A549 (cell line): ENCODE measurements around the gene TRUB1. TPM values are rescaled to one million over a fixed set of nuclear protein-coding genes. Genes with fewer than 3 reads are reported as not detected.

Experiments used
- ATAC-seq, 2 experiments: fragments of 200-7000 bp in 1 of 2; fragments of >200 bp in 1 of 2; cut with Nextera tagmentation in 1 of 2; cut with Tn5 transposase in 1 of 2; 3 replicates each; pipeline versions ENCODE4 v1.8.0 to v1.9.1; 2018 to 2020; ENCODE audit warnings: mild to moderate bottlenecking in 1 of 2, moderate library complexity in 1 of 2
- CTCF ChIA-PET: fragments of 300-600 bp; sonication (Branson Sonifier 250); formaldehyde crosslinking; extraction: SDS; loops from one replicate; lab custom pipeline; 2021; ENCODE audit warnings: antibody characterized with exemption, inconsistent platforms; lab: Yijun Ruan, JAX
- POLR2A ChIA-PET: fragments of 350-600 bp; formaldehyde crosslinking; extraction: SDS; loops from one replicate; lab custom pipeline; 2021; ENCODE audit warnings: antibody characterized with exemption, inconsistent platforms; lab: Yijun Ruan, JAX
- DNase-seq, 2 experiments: peaks; one replicate each; pipeline versions ENCODE4 v3.0.0 to v3.0.0-alpha.2; 2011 to 2016; ENCODE audit warnings: low read depth in 1 of 2, low spot score in 1 of 2
- FAIRE-seq: peaks from 2 replicates; lab custom pipeline; 2011; peaks lifted over from hg19 to GRCh38; lab: Jason Lieb, UNC
- H3K27ac ChIP-seq, 2 experiments: fragments of >200 bp; sonication (Bioruptor Twin); formaldehyde crosslinking; 3 replicates each; pipeline ENCODE4 v1.5.1; 2016 to 2017
- H3K4me1 ChIP-seq: fragments of >200 bp; sonication (Bioruptor Twin); formaldehyde crosslinking; 3 replicates; pipeline ENCODE4 v1.6.1; 2016
- H3K4me2 ChIP-seq: fragments of >200 bp; sonication (Bioruptor Twin); formaldehyde crosslinking; 3 replicates; pipeline ENCODE4 v1.6.1; 2016
- H3K4me3 ChIP-seq: fragments of >200 bp; sonication (Bioruptor Twin); formaldehyde crosslinking; 3 replicates; pipeline ENCODE4 v1.5.1; 2016
- H3K9me3 ChIP-seq: fragments of >200 bp; sonication (Bioruptor Twin); formaldehyde crosslinking; 3 replicates; pipeline ENCODE4 v1.6.1; 2016
- CBX2 ChIP-seq: fragments of 200-600 bp; sonication (generic); IDR thresholded peaks from 2 replicates; pipeline ENCODE4 v1.6.1; 2016; ENCODE audit warnings: low read depth, mild to moderate bottlenecking, borderline replicate concordance
- EHMT2 ChIP-seq: fragments of 200-600 bp; sonication (generic); IDR thresholded peaks from 2 replicates; pipeline ENCODE4 v1.6.1; 2016; ENCODE audit warnings: antibody characterized with exemption, low read depth, mild to moderate bottlenecking, moderate library complexity
- ESRRA ChIP-seq: fragments of 150-350 bp; IDR thresholded peaks from 2 replicates; pipeline ENCODE4 v1.6.1; 2014; ENCODE audit warnings: mild to moderate bottlenecking, low read length, borderline replicate concordance
- JUN ChIP-seq, 2 experiments: fragments of >200 bp; sonication (Bioruptor Twin); formaldehyde crosslinking; IDR thresholded peaks; 2 replicates in 1 of 2; 3 replicates in 1 of 2; pipeline ENCODE4 v1.6.1; 2016 to 2017
- KDM1A ChIP-seq: fragments of 200-600 bp; sonication (generic); IDR thresholded peaks from 2 replicates; pipeline ENCODE4 v1.6.1; 2016; ENCODE audit warnings: low read depth, mild to moderate bottlenecking
- POLR2AphosphoS2 ChIP-seq: conservative IDR thresholded peaks from 2 replicates; pipeline ENCODE4 v1.6.1; 2012; ENCODE audit warnings: low read length, improper control_type of control experiment, inconsistent platforms
- RAD21 ChIP-seq, 2 experiments: fragments of >200 bp in 1 of 2; sonication (Bioruptor Twin) in 1 of 2; formaldehyde crosslinking in 1 of 2; IDR thresholded peaks in 1 of 2; conservative IDR thresholded peaks in 1 of 2; 2 replicates in 1 of 2; 3 replicates in 1 of 2; pipeline ENCODE4 v1.6.1; 2012 to 2018; ENCODE audit warnings: inconsistent platforms in 1 of 2
- RFX5 ChIP-seq: fragments of 450-650 bp; IDR thresholded peaks from 2 replicates; pipeline ENCODE4 v1.7.1; 2014; ENCODE audit warnings: antibody characterized with exemption, mild to moderate bottlenecking, moderate library complexity
- SMC3 ChIP-seq: fragments of >200 bp; sonication (Bioruptor Twin); formaldehyde crosslinking; IDR thresholded peaks from 3 replicates; pipeline ENCODE4 v1.6.1; 2018; ENCODE audit warnings: inconsistent platforms
- TFCP2L1 ChIP-seq: fragments of 250-450 bp; sonication (Bioruptor Pico); IDR thresholded peaks from 2 replicates; pipeline ENCODE4 v1.5.0; 2021; ENCODE audit warnings: mild to moderate bottlenecking
- ZFP36 ChIP-seq: fragments of 450-650 bp; IDR thresholded peaks from 2 replicates; pipeline ENCODE4 v1.6.1; 2014; ENCODE audit warnings: borderline replicate concordance; ENCODE audit not compliant: partially characterized antibody
- ZSCAN20 ChIP-seq: fragments of 250-450 bp; sonication (Bioruptor Pico); IDR thresholded peaks from 2 replicates; pipeline ENCODE4 v1.8.0; 2022; ENCODE audit warnings: mild to moderate bottlenecking, moderate library complexity
- WGBS: methylation state at CpG from one replicate; pipeline ENCODE4 v1.1.6; 2017; ENCODE audit errors: missing lambda C conversion rate; 5-methylcytosine and 5-hydroxymethylcytosine counted together
- polyA plus RNA-seq, 4 experiments: library from polyadenylated mRNA; depleted of rRNA in 3 of 4; stranded (reverse); fragments of >200 nt; fragmentation: RNase III in 1 of 4; extraction: RNeasy Plus Mini Kit Qiagen cat#74134 plus additional on column Dnase treatment in 1 of 4; gene quantifications; 2 replicates in 3 of 4; 3 replicates in 1 of 4; pipeline ENCODE4 v1.2.3, GENCODE V29; 2011 to 2017
- TF ChIP-seq, protein P1 (sequence below): fragments of >200 bp; sonication (Bioruptor Twin); formaldehyde crosslinking; IDR thresholded peaks from 3 replicates; pipeline ENCODE4 v1.6.1; 2016
- TF ChIP-seq, protein P2 (sequence below): fragments of 450-650 bp; IDR thresholded peaks from 2 replicates; pipeline ENCODE4 v1.6.1; 2014; ENCODE audit warnings: antibody characterized with exemption
- TF ChIP-seq, protein P3 (sequence below): IDR thresholded peaks from 2 replicates; pipeline ENCODE4 v1.6.1; 2012
- TF ChIP-seq, protein P4 (sequence below): fragments of 250-450 bp; sonication (Bioruptor Pico); IDR thresholded peaks from 2 replicates; pipeline ENCODE4 v1.5.0; 2021; ENCODE audit warnings: mild to moderate bottlenecking, moderate library complexity, borderline replicate concordance

TRUB1 gene
- polyA plus RNA-seq, 2 of the 4 experiments (the other 2 are of a cell fraction): 19.5 to 40.4 TPM

DNA sequence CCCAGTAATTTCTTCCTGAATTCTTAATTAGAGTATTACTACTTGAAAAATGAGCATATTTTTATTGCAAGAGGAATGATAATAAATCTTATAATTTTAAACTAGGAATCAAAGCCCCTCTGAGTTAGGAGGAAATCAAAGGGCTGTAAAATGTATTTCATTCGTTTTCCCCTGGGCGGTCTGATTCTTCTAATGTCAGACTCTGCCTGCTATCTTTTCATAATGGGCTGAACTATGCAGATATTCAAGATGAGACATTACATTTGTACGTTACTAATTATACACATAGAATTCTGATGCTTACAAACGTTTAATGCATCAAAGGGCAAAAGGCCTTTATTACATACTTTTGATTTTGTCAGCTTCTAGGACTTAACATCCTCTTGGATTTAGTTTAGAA, 16.0 kb upstream of the TRUB1 start:
- DNase-seq: no peak
- 62% methylated on average over 4 of the region's 4 CpGs for whole genome bisulfite sequencing
- TF ChIP-seq, protein P1, sequence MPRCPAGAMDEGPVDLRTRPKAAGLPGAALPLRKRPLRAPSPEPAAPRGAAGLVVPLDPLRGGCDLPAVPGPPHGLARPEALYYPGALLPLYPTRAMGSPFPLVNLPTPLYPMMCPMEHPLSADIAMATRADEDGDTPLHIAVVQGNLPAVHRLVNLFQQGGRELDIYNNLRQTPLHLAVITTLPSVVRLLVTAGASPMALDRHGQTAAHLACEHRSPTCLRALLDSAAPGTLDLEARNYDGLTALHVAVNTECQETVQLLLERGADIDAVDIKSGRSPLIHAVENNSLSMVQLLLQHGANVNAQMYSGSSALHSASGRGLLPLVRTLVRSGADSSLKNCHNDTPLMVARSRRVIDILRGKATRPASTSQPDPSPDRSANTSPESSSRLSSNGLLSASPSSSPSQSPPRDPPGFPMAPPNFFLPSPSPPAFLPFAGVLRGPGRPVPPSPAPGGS: no peak
- TF ChIP-seq, protein P2, sequence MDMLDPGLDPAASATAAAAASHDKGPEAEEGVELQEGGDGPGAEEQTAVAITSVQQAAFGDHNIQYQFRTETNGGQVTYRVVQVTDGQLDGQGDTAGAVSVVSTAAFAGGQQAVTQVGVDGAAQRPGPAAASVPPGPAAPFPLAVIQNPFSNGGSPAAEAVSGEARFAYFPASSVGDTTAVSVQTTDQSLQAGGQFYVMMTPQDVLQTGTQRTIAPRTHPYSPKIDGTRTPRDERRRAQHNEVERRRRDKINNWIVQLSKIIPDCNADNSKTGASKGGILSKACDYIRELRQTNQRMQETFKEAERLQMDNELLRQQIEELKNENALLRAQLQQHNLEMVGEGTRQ: no peak
- TF ChIP-seq TFCP2L1 (CRISPR knock-in tag): no peak
- TF ChIP-seq, protein P3, sequence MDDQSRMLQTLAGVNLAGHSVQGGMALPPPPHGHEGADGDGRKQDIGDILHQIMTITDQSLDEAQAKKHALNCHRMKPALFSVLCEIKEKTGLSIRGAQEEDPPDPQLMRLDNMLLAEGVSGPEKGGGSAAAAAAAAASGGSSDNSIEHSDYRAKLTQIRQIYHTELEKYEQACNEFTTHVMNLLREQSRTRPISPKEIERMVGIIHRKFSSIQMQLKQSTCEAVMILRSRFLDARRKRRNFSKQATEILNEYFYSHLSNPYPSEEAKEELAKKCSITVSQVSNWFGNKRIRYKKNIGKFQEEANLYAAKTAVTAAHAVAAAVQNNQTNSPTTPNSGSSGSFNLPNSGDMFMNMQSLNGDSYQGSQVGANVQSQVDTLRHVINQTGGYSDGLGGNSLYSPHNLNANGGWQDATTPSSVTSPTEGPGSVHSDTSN: no peak
- TF ChIP-seq ZSCAN20 (CRISPR knock-in tag): no peak
- TF ChIP-seq, protein P4, sequence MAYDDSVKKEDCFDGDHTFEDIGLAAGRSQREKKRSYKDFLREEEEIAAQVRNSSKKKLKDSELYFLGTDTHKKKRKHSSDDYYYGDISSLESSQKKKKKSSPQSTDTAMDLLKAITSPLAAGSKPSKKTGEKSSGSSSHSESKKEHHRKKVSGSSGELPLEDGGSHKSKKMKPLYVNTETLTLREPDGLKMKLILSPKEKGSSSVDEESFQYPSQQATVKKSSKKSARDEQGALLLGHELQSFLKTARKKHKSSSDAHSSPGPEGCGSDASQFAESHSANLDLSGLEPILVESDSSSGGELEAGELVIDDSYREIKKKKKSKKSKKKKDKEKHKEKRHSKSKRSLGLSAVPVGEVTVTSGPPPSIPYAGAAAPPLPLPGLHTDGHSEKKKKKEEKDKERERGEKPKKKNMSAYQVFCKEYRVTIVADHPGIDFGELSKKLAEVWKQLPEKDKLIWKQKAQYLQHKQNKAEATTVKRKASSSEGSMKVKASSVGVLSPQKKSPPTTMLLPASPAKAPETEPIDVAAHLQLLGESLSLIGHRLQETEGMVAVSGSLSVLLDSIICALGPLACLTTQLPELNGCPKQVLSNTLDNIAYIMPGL (CRISPR knock-in tag): no peak
- no peak for TF ChIP-seq RAD21 (conservative IDR thresholded peaks at IDR 0.05 in 1 of 2, IDR thresholded peaks at IDR 0.05 in 1 of 2)
- no peak for TF ChIP-seq KDM1A
- TF ChIP-seq SMC3: no peak
- no peak for TF ChIP-seq ZFP36
- no peak for TF ChIP-seq POLR2AphosphoS2
- TF ChIP-seq, all 56 proteins: peak for 0
- CTCF ChIA-PET: interaction anchor here (3.1 kb wide), 1 partner anchor 44 kb away, joined by 15 read pairs; no protein-coding TSS in a partner anchor
- POLR2A ChIA-PET: no interaction called here
- no peak overlapping the region for H3K4me3 ChIP-seq
- FAIRE-seq (no peak), ATAC-seq (no peak)
- H3K4me2 ChIP-seq: no peak overlapping the region
- peaks cover 25% of the 10 kb centered on the region for H3K4me1 ChIP-seq
- H3K27ac ChIP-seq: no peak overlapping the region
- H3K9me3 ChIP-seq: no peaks in the 10 kb centered on the region

DNA sequence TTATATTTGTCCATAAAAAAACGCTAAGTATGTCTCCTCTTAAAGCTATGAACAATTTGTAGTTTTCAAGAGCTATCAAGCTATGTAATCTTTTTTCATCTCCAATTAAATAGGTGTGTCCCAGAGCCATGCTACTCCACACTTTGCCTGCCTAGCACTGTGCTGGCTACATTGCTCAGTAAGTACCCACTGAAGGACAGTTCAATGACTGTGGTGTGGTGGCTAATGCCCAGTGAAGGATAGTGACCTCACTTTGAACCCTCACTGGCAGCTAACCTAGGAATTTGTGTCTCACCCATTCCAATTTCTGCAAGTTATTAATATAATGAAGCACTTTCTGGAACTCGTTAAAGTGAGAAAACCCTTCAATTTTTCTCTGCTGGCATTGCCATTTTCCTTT, 14.4 kb upstream of the TRUB1 start:
- no peak overlapping the region for H3K4me3 ChIP-seq
- no peak for TF ChIP-seq RAD21 (conservative IDR thresholded peaks at IDR 0.05 in 1 of 2, IDR thresholded peaks at IDR 0.05 in 1 of 2)
- TF ChIP-seq, protein P1: no peak
- no peak for TF ChIP-seq CBX2
- no peak for TF ChIP-seq ESRRA
- no peak for TF ChIP-seq RFX5
- TF ChIP-seq JUN (IDR thresholded peaks at IDR 0.05): no peak
- no peak for TF ChIP-seq EHMT2
- TF ChIP-seq ZFP36: no peak
- TF ChIP-seq, all 56 proteins: peak for 0
- ATAC-seq: no peak
- H3K4me2 ChIP-seq: no peak overlapping the region
- WGBS: 65% methylated on average over 2 of the region's 2 CpGs
- no peak for DNase-seq
- H3K27ac ChIP-seq: no peak overlapping the region
- no peaks in the 10 kb centered on the region for H3K9me3 ChIP-seq
- H3K4me1 ChIP-seq: peaks cover 14% of the 10 kb centered on the region
- FAIRE-seq: no peak
- POLR2A ChIA-PET: no interaction called here
- CTCF ChIA-PET: interaction anchor here (1.2 to 3.1 kb wide), 2 partner anchors 9 to 46 kb away, joined by 4 to 15 read pairs; no protein-coding TSS in a partner anchor
